K562 (cell line): Measurements from ENCODE around the gene ORC5. TPM values are rescaled to one million over a fixed set of nuclear protein-coding genes. Genes with fewer than 3 reads are reported as not detected.
A peak's percentile ranks its signal among the peaks of the same experiment; 100 is the strongest.

Source experiments
- FOXK1 ChIP-seq: sonication (generic); formaldehyde crosslinking; IDR thresholded peaks from 2 replicates; pipeline ENCODE4 v1.8.0; 2022; ENCODE audit warnings: missing genetic modification reagents, mild to moderate bottlenecking, borderline replicate concordance
- GMEB1 ChIP-seq: fragments of 250-450 bp; sonication (Bioruptor Pico); IDR thresholded peaks from 2 replicates; pipeline ENCODE4 v1.4.0; 2020; ENCODE audit warnings: mild to moderate bottlenecking
- NCOR1 ChIP-seq: fragments of 450-650 bp; IDR thresholded peaks from 2 replicates; pipeline ENCODE4 v1.6.1; 2016; ENCODE audit warnings: mild to moderate bottlenecking, moderate library complexity
- NFE2L1 ChIP-seq: fragments of 450-650 bp; IDR thresholded peaks from 2 replicates; pipeline ENCODE4 v1.6.1; 2016; ENCODE audit warnings: missing genetic modification characterization, low read depth, mild to moderate bottlenecking, missing compliant biosample characterization, moderate library complexity, borderline replicate concordance
- OTX1 ChIP-seq: fragments of 450-650 bp; formaldehyde crosslinking; IDR thresholded peaks from 2 replicates; pipeline ENCODE4 v1.4.0; 2022; ENCODE audit warnings: mild to moderate bottlenecking
- RAD21 ChIP-seq, 2 experiments: fragments of 250-450 bp in 1 of 2; fragments of 450-650 bp in 1 of 2; sonication (Bioruptor Pico) in 1 of 2; formaldehyde crosslinking in 1 of 2; IDR thresholded peaks in 1 of 2; conservative IDR thresholded peaks in 1 of 2; 2 replicates each; pipeline versions ENCODE4 v1.4.0 to v1.8.0; 2020 to 2022; ENCODE audit warnings: mild to moderate bottlenecking in 2 of 2, moderate library complexity in 1 of 2
- RHOXF2B ChIP-seq: fragments of 250-450 bp; sonication (Bioruptor Pico); conservative IDR thresholded peaks from 2 replicates; pipeline ENCODE4 v1.5.1; 2021
- ZNF280B ChIP-seq: fragments of 250-450 bp; sonication (Bioruptor Pico); IDR thresholded peaks from 2 replicates; pipeline ENCODE4 v1.5.1; 2021; ENCODE audit warnings: mild to moderate bottlenecking
- polyA plus RNA-seq, 8 experiments: library from polyadenylated mRNA; depleted of rRNA in 4 of 8; stranded (reverse) in 5 of 8; unstranded in 3 of 8; fragments of >200 nt; fragmentation: Nextera tagmentation in 2 of 8; fragmentation: Illumina TruSeq in 1 of 8; extraction: Ambion mirVana in 2 of 8; extraction: Trizol in 1 of 8; gene quantifications; 2 replicates each; pipeline versions ENCODE4 v1.2.1 to v1.2.3, GENCODE V29; 2011 to 2014; ENCODE audit warnings: inconsistent platforms in 1 of 8, missing spikeins in 1 of 8
- total RNA-seq, 7 experiments: library from RNA; depleted of rRNA in 6 of 7; stranded (reverse); fragments of >200 nt in 6 of 7; fragmentation: Illumina TruSeq in 2 of 7; extraction: Trizol in 2 of 7; gene quantifications; 2 replicates each; pipeline versions ENCODE4 v1.2.1 to v1.2.3, GENCODE V29; 2011 to 2021; ENCODE audit warnings: low replicate concordance in 1 of 7
- TF ChIP-seq, protein P1 (sequence below): fragments of 250-450 bp; sonication (Bioruptor Pico); IDR thresholded peaks from 2 replicates; pipeline ENCODE4 v1.6.1; 2021; ENCODE audit warnings: mild to moderate bottlenecking
- TF ChIP-seq, protein P2 (sequence below): IDR thresholded peaks from 2 replicates; pipeline ENCODE4 v1.6.1; 2012; ENCODE audit warnings: low read depth, low read length, improper control_type of control experiment, borderline replicate concordance
- TF ChIP-seq, protein P3 (sequence below): fragments of 200-800 bp; sonication (Bioruptor generic); IDR thresholded peaks from 2 replicates; pipeline ENCODE4 v1.6.1; 2016; ENCODE audit warnings: missing genetic modification characterization, missing compliant biosample characterization

ORC5 gene
- total and polyA plus RNA-seq, 9 of the 15 experiments (the other 6 are each of a cell fraction or from before 2014, with no cell fraction given): 29.8 to 136 (median 54.8) TPM

- TF ChIP-seq, protein P1, sequence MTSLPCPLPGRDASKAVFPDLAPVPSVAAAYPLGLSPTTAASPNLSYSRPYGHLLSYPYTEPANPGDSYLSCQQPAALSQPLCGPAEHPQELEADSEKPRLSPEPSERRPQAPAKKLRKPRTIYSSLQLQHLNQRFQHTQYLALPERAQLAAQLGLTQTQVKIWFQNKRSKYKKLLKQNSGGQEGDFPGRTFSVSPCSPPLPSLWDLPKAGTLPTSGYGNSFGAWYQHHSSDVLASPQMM: no peak
- TF ChIP-seq, protein P2, sequence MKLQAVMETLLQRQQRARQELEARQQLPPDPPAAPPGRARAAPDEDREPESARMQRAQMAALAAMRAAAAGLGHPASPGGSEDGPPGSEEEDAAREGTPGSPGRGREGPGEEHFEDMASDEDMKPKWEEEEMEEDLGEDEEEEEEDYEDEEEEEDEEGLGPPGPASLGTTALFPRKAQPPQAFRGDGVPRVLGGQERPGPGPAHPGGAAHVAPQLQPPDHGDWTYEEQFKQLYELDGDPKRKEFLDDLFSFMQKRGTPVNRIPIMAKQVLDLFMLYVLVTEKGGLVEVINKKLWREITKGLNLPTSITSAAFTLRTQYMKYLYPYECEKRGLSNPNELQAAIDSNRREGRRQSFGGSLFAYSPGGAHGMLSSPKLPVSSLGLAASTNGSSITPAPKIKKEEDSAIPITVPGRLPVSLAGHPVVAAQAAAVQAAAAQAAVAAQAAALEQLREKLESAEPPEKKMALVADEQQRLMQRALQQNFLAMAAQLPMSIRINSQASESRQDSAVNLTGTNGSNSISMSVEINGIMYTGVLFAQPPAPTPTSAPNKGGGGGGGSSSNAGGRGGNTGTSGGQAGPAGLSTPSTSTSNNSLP: no peak
- no peak for TF ChIP-seq ZNF280B (CRISPR knock-in tag)
- peak; percentile 100 for TF ChIP-seq GMEB1 (CRISPR knock-in tag)
- TF ChIP-seq FOXK1: no peak
- no peak for TF ChIP-seq RHOXF2B (CRISPR knock-in tag)
- TF ChIP-seq NFE2L1 (tag): no peak
- TF ChIP-seq OTX1: no peak
- TF ChIP-seq RAD21 (CRISPR knock-in tag; conservative IDR thresholded peaks at IDR 0.05 in 1 of 2, IDR thresholded peaks at IDR 0.05 in 1 of 2): no peak
- TF ChIP-seq, protein P3, sequence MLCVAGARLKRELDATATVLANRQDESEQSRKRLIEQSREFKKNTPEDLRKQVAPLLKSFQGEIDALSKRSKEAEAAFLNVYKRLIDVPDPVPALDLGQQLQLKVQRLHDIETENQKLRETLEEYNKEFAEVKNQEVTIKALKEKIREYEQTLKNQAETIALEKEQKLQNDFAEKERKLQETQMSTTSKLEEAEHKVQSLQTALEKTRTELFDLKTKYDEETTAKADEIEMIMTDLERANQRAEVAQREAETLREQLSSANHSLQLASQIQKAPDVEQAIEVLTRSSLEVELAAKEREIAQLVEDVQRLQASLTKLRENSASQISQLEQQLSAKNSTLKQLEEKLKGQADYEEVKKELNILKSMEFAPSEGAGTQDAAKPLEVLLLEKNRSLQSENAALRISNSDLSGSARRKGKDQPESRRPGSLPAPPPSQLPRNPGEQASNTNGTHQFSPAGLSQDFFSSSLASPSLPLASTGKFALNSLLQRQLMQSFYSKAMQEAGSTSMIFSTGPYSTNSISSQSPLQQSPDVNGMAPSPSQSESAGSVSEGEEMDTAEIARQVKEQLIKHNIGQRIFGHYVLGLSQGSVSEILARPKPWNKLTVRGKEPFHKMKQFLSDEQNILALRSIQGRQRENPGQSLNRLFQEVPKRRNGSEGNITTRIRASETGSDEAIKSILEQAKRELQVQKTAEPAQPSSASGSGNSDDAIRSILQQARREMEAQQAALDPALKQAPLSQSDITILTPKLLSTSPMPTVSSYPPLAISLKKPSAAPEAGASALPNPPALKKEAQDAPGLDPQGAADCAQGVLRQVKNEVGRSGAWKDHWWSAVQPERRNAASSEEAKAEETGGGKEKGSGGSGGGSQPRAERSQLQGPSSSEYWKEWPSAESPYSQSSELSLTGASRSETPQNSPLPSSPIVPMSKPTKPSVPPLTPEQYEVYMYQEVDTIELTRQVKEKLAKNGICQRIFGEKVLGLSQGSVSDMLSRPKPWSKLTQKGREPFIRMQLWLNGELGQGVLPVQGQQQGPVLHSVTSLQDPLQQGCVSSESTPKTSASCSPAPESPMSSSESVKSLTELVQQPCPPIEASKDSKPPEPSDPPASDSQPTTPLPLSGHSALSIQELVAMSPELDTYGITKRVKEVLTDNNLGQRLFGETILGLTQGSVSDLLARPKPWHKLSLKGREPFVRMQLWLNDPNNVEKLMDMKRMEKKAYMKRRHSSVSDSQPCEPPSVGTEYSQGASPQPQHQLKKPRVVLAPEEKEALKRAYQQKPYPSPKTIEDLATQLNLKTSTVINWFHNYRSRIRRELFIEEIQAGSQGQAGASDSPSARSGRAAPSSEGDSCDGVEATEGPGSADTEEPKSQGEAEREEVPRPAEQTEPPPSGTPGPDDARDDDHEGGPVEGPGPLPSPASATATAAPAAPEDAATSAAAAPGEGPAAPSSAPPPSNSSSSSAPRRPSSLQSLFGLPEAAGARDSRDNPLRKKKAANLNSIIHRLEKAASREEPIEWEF: no peak
- TF ChIP-seq NCOR1: no peak
Observed at GRCh38 chr7:104207731-104208420, at the start of gene ORC5 (continued).
